Measurements from ENCODE around the gene FASLG.
"Not testable (repeated sequence)": the region's sequence is repeated elsewhere in the genome, so short reads cannot be mapped to it uniquely, and the experiment has no call there.

Gene FASLG

GRCh38 chr1:172682812-172683211 lies 23.9 kb downstream of the FASLG start:
- DNase-seq (ENCODE audit: low read depth), result no peak

- DNase-seq (ENCODE audit: low read depth), result no peak
Measured at GRCh38 chr1:172686143-172686542, 27.2 kb downstream of the FASLG start.

GRCh38 chr1:172688428-172689085 lies 29.7 kb downstream of the FASLG start:
- DNase-seq (ENCODE audit: low read depth), result not testable (repeated sequence)

- not testable (repeated sequence) for DNase-seq (ENCODE audit: low read depth)
Measured at GRCh38 chr1:172690925-172691324, 32.0 kb downstream of the FASLG start.

- no peak for DNase-seq (ENCODE audit: low read depth)
Measured at GRCh38 chr1:172697534-172698002, 38.7 kb downstream of the FASLG start.

GRCh38 chr1:172698224-172698623 lies 39.3 kb downstream of the FASLG start:
- DNase-seq (ENCODE audit: low read depth), result no peak

- DNase-seq (ENCODE audit: low read depth), result no peak
Measured at GRCh38 chr1:172699111-172699510, 40.2 kb downstream of the FASLG start.

- no peak for DNase-seq (ENCODE audit: low read depth)
Measured at GRCh38 chr1:172699695-172700227, 40.9 kb downstream of the FASLG start.

- DNase-seq (ENCODE audit: low read depth), result no peak
Measured at GRCh38 chr1:172700556-172700955, 41.7 kb downstream of the FASLG start.

- DNase-seq (ENCODE audit: low read depth), result no peak
Measured at GRCh38 chr1:172704001-172704400, 45.1 kb downstream of the FASLG start.

- DNase-seq (ENCODE audit: low read depth), result no peak
Measured at GRCh38 chr1:172704420-172705210, 45.7 kb downstream of the FASLG start.

GRCh38 chr1:172708452-172708851 lies 49.5 kb downstream of the FASLG start:
- no peak for DNase-seq (ENCODE audit: low read depth)

- DNase-seq (ENCODE audit: low read depth), result no peak
Measured at GRCh38 chr1:172711558-172711957, 52.7 kb downstream of the FASLG start.

GRCh38 chr1:172713466-172713865 lies 54.6 kb downstream of the FASLG start:
- DNase-seq (ENCODE audit: low read depth), result no peak

Data from GM04504 (cell line).